ENCODE data around the gene SUFU. TPM values are rescaled to one million over a fixed set of nuclear protein-coding genes. Genes with fewer than 3 reads are reported as not detected.
A peak's percentile ranks its signal among the peaks of the same experiment; 100 is the strongest.

Gene SUFU
- total RNA-seq, 1 donor from 2014 or later = 19.9 TPM

DNA sequence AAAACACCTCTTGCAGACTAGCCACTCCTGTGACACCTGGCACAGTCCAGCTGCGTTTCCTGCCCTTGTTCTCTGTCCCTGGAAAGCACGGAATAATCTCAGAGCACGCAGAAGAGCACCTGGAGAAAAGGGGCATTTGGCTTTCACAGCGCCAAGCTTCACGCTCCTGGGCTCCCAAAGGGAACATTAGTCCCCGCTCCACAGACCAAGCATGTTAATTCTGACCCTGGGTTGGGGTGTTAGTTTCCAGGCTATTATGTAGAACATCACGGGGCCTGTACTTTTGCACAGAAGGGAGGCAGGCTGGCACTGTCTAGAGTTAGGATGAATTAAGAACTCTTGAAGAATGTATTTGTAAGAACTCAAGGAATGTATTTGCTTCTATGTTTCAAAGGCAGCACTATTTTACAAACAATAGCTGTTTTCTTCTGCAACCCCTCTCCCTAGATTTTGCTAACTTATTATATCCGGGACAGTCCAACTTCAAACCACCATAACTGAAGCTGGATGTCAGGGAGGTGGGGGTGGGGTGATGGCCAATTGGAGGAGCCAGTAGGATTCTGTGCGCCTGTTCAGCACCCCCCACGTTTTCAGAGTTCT is 78.3 kb downstream of the SUFU start:
- no peak for DNase-seq
- TF ChIP-seq CTCF (IDR thresholded peaks at IDR 0.05; ENCODE audit: partially characterized antibody, unreplicated experiment) = no peak
- Mint-ChIP-seq H3K36me3 (ENCODE audit: unreplicated experiment) (peaks cover 5% of the 10 kb centered on the region), H3K9me3 (ENCODE audit: unreplicated experiment) (peaks cover 5% of the 10 kb centered on the region), H3K27ac (ENCODE audit: unreplicated experiment) (no peak overlapping the region), H3K4me1 (ENCODE audit: low read depth, unreplicated experiment) (peaks cover 19% of the 10 kb centered on the region), H3K4me3 (ENCODE audit: unreplicated experiment) (no peak overlapping the region), H3K27me3 (ENCODE audit: unreplicated experiment) (peaks cover 2% of the 10 kb centered on the region)

- Mint-ChIP-seq H3K27ac (ENCODE audit: unreplicated experiment) (no peak overlapping the region), H3K4me1 (ENCODE audit: low read depth, unreplicated experiment) (peaks cover 17% of the 10 kb centered on the region), H3K36me3 (ENCODE audit: unreplicated experiment) (peaks cover 5% of the 10 kb centered on the region), H3K9me3 (ENCODE audit: unreplicated experiment) (peaks cover 5% of the 10 kb centered on the region), H3K27me3 (ENCODE audit: unreplicated experiment) (peaks cover 2% of the 10 kb centered on the region), H3K4me3 (ENCODE audit: unreplicated experiment) (peak overlapping the region; percentile 34)
- DNase-seq = peak; percentile 90
- TF ChIP-seq CTCF (IDR thresholded peaks at IDR 0.05; ENCODE audit: partially characterized antibody, unreplicated experiment) = peak; percentile 88
Measured at GRCh38 chr10:102583435-102584417, 80.0 kb downstream of the SUFU start.

DNA sequence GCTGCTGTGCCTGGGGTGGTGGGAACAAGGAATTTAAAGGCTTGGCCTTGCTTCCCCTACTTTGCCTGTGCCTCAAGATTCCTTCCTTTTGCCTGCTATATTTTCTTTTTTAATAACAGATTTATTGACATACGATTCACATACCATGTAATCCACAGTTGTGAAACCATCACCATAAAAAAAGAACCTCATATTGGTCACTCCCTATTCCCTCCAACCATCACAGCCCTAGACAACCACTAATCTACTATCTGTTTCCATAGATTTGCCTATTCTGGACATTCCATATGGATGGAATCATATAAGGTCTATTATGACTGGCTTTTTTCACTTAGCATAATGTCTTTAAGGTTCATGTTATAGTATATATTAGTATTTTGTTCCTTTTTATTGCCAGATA is 81.3 kb downstream of the SUFU start:
- peaks cover 10% of the 10 kb centered on the region for H3K4me1 Mint-ChIP-seq (ENCODE audit: low read depth, unreplicated experiment)
- DNase-seq = no peak
- no peak for TF ChIP-seq CTCF (IDR thresholded peaks at IDR 0.05; ENCODE audit: partially characterized antibody, unreplicated experiment)
- H3K9me3 Mint-ChIP-seq (ENCODE audit: unreplicated experiment) = peaks cover 7% of the 10 kb centered on the region
- H3K27ac Mint-ChIP-seq (ENCODE audit: unreplicated experiment) = no peak overlapping the region
- H3K27me3 Mint-ChIP-seq (ENCODE audit: unreplicated experiment) = peaks cover 3% of the 10 kb centered on the region
- H3K4me3 Mint-ChIP-seq (ENCODE audit: unreplicated experiment) = no peak overlapping the region
- H3K36me3 Mint-ChIP-seq (ENCODE audit: unreplicated experiment) = peaks cover 5% of the 10 kb centered on the region

DNA sequence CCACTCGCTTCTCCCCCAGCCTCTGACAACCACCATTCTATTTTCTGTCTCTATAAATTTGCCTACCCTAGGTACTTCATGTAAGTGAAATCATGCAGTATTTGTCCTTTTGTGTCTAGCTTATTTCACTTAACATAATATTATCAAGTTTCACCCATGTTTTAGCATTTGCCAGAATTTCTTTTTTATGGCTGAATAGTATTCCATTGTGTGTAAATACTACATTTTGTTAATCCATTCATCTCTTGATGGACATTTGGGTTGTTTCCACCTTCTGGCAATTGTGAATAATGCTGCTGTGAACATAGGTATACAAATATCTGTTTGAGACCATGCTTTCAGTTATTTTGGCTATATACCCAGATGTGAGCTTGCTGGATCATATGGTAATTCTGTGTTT is 83.1 kb downstream of the SUFU start:
- no peak overlapping the region for H3K27ac Mint-ChIP-seq (ENCODE audit: unreplicated experiment)
- H3K4me1 Mint-ChIP-seq (ENCODE audit: low read depth, unreplicated experiment) = peaks cover 4% of the 10 kb centered on the region
- no peak for DNase-seq
- TF ChIP-seq CTCF (IDR thresholded peaks at IDR 0.05; ENCODE audit: partially characterized antibody, unreplicated experiment) = no peak
- H3K36me3 Mint-ChIP-seq (ENCODE audit: unreplicated experiment) = peaks cover 5% of the 10 kb centered on the region
- no peak overlapping the region for H3K4me3 Mint-ChIP-seq (ENCODE audit: unreplicated experiment)
- H3K27me3 Mint-ChIP-seq (ENCODE audit: unreplicated experiment) = peaks cover 3% of the 10 kb centered on the region
- peaks cover 3% of the 10 kb centered on the region for H3K9me3 Mint-ChIP-seq (ENCODE audit: unreplicated experiment)

- TF ChIP-seq CTCF (IDR thresholded peaks at IDR 0.05; ENCODE audit: partially characterized antibody, unreplicated experiment) = no peak
- Mint-ChIP-seq H3K4me1 (ENCODE audit: low read depth, unreplicated experiment) (no peaks in the 10 kb centered on the region), H3K27ac (ENCODE audit: unreplicated experiment) (no peak overlapping the region), H3K27me3 (ENCODE audit: unreplicated experiment) (peaks cover 5% of the 10 kb centered on the region), H3K4me3 (ENCODE audit: unreplicated experiment) (no peak overlapping the region), H3K9me3 (ENCODE audit: unreplicated experiment) (peaks cover 3% of the 10 kb centered on the region), H3K36me3 (ENCODE audit: unreplicated experiment) (peaks cover 5% of the 10 kb centered on the region)
- no peak for DNase-seq
Measured at GRCh38 chr10:102588875-102589274, 85.1 kb downstream of the SUFU start.
